Amniotic epithelial cell (primary cell): ENCODE data around the gene TRIM31.
A peak's percentile ranks its signal among the peaks of the same experiment; 100 is the strongest.

Experiments used
- DNase-seq: peaks from one replicate; pipeline ENCODE4 v3.0.0-alpha.2; 2010; ENCODE audit warnings: low read depth

Gene TRIM31, protein sequence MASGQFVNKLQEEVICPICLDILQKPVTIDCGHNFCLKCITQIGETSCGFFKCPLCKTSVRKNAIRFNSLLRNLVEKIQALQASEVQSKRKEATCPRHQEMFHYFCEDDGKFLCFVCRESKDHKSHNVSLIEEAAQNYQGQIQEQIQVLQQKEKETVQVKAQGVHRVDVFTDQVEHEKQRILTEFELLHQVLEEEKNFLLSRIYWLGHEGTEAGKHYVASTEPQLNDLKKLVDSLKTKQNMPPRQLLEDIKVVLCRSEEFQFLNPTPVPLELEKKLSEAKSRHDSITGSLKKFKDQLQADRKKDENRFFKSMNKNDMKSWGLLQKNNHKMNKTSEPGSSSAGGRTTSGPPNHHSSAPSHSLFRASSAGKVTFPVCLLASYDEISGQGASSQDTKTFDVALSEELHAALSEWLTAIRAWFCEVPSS

DNA sequence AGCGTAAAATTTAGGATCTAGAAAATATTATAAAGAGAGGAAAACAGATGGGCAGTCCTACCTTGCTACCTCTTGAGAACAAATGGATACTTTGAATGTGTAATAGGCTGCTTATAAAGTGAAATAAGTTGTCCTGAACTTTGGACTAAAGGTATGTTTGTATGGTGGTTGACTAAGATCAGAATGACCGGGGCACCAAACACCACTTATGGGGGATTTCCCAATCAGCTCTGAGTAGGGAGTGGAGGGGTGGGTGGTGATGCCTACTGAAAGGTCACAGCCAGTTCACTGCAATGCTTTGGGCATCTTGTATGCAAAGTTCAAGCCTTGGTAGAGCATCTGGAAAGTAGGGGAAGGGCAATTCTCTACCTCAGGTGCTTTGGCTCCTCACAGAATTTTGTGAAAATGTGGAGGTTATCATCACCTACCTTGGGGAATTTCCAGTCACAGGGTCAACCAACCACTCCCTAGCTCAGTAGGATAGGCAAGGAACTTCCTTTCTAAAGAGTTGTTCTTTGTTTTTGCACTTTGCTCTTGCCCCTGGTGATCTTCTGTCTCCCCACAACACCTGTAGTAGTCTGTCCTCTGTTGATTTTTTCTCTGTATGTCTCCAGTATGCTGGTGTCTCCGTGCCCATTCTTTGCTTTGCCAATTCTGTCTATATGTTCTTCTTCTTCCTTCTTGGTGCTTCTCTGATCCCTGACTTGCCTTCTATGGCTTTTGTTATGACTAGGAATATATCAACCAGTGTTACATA lies at the start of gene TRIM31:
Gene TRIM31 (minus strand): TSS at position 88 of the 757 bp plus-strand sequence. CDS start 285 bp downstream, outside the sequence.
- DNase-seq: no peak

DNA sequence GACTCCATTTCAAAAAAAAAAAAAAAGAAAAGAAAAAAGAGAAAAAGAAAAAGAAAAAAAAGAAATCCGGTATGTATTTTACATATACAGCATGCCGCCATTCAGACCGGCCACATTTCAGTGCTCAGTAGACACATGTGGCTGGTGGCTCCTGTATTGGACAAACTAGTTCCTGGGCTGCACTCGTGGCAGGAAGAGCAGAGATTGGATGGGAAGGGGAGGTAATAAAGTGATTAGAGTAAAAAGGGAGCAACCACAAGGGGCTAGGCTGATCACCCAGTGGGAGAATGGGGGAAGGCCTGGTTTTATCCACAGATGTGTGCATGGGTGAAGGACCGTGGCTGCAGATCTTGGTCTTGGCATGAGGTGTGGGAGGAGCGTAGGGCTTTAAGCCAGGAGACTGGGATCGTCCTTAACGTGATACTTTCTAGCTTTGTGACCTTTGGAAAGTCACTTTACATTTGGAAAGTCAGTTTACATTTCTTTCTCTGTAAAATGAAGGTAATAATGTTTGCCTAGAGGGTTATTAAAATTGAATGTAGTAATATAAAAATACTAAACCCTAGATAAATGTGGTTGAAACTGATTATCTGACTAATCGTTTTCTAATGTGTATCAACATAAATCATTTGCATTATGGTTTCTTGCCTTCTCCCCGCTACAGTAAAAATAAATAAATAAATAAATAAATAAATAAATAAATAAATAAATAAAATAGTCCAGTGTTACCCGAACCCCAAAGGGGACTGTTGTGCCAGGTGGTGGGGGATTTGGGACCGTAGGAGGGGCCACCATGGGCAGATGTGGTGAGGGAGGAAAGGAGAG lies 49.6 kb upstream of the TRIM31 start:
- DNase-seq: no peak

DNA sequence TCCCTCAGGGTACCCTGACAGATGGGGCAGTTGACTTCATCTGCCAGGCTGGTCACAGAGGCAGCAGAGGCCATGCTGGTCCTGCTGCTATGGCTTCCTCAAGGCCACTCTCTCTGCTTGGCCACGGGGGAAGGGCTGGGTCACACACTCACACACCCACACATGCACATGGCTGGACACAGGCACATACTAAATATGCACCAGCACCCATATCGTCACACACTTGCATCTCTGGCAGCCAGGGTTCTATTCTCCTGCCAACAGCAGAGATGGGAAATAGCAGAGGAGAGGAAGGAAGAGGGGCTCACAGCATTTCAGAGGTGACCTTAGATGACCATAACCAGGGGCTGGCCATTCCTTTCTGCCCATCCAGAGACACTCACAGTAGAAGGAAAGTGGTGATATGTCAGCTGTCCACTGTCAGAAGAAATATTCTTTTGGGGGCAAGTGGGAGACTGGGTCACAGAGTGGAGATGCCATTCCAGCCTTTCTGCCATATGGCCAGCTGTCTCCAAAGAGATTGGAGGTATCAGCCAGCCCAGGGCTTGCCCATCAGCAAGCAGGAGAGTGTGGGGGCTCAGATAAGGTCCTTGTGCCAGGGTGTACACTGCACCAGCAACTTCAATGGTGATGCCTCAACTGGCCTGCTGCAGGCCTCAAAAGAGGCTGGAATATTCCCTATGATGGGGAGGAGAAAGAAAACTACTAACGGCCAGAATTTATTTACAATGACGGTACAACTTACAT lies 48.1 kb upstream of the TRIM31 start, which contains the start of gene TRIM10:
Gene TRIM10 (minus strand): TSS at position 427 of the 747 bp plus-strand sequence. CDS start 353 bp downstream, at position 74.
- no peak for DNase-seq

DNA sequence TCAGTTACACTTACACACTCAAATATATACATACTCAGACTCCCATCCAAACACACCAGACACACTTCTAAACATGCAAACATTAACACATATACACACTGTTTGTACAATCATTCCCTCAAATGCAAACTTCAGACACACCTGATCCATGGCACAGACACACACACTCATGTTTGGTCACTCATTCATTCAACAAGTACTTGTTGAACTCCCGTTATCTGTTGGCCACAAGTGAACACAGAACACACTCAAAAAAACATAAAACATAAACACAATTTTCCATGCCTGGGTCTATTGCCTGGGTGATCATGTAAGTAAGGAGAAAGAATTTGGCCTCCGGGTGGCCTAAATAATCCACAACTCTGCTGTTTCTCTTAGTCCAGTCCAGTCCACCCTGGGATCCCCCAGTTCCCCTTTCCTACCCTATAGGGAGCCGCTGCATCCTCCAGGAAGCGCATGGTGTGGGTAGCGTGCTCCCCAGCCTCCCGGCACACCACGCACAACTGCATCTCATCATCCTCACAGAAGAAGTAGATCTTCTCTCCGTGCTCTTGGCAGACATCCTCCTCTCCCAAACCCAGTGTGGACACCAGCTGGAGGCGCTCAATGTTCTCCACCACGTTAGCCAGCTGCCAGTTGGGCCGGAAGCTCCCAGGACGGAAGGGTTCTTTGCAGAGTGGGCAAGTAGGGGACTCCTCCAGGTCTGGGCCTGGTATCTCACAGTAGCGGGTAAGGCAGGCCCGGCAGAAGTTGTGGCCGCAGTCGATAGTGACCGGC lies 47.3 kb upstream of the TRIM31 start:
- DNase-seq: no peak

DNA sequence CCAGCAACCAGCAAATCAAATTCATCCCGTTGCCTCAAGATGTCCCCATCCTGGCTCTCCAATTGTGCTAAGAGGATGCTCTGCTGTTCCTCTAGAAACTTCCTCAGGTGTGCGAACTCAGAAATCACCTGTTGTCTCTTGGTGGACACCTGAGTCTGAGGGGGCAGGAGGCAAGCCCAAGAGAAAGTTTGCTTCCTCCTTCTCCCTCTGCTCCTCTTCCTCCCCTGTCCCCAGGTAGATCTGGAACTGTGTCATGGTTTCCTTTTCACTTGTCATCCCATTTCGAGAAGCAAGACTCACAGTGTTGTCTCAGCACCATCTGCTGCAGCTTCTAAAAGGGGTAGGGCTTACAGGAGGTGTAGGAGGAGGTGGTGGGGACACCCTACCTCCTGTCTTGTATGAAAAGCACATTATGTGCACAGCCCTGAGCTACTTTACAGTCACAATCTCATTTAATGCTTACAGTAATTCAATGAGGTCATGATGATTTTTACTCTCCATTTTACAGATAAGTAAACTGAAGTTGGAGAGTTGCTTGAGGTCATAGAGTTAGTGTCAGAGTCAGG lies 45.7 kb upstream of the TRIM31 start:
- DNase-seq: no peak

DNA sequence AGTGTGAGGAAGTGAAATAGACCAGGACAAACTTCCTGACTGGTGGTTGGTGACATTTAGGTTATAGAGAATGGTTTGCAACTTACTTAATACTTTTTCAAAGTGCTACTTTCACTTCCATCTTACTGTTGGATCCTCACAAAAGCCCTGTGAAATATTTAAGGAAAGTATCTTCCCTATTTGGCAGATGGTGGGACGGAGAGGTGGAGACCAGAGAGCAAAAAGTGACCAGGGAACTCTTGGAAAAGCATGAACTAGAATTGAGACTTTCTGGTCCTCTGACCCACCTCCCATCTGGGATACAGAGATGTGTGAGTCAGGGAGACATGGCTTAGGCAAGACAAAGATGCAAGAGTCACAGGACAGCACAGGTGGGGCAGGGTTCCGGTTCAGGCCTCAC lies 45.1 kb upstream of the TRIM31 start:
- no peak for DNase-seq

DNA sequence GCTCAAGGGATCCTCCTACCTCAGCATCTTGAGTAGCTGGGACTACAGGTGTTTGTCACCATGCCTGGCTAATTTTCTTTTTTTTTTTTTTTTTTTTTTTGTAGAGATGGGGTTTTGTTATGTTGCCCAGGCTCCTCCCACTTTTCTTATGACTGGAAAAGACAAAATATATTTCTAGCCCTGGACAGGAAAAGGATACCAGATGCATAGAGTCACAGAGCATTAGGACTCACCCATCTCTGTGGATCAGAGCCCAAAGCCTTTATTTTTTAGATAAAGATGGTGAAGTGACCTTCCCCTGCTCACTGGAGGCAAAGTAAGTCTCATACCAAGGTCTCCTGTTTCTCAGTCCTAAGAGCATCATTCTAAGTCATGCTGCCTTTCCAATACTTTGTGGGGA lies 44.7 kb upstream of the TRIM31 start:
- no peak for DNase-seq

DNA sequence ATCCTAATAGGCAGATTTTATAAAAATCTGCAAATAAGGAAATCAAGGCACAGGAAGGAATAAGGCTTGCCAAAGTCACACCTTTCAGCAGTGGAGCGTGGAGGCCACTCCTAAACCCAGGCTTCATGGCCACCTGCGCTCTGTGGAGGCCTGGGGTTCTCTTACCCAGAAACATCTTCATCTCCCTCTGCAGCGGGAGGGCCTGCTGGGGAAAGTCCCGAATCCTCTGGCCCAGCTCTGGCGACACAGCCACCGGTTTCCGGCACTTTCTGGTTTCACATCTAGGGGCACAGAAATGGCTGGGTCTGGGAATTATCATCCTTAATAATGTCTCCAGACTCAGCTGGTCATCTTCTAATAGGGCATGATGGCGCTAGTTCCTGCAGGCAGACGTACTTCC lies 43.9 kb upstream of the TRIM31 start:
- no peak for DNase-seq

DNA sequence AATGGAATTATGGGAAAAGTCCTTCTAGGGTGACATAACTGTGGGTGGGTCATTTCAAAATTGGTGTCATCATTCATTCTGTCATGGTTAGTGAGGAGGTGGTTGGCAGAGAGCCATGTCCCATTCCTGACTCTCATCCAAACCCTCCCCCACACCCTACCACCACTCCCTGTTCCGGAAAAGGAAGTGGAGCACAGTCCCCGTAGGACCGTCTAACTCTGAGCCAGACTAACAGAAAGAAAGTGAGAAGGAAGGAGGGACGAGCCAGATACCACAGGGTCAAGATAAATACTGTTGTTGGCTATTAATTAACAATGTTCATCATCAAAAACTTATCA lies 43.3 kb upstream of the TRIM31 start:
- peak; percentile 34 for DNase-seq

DNA sequence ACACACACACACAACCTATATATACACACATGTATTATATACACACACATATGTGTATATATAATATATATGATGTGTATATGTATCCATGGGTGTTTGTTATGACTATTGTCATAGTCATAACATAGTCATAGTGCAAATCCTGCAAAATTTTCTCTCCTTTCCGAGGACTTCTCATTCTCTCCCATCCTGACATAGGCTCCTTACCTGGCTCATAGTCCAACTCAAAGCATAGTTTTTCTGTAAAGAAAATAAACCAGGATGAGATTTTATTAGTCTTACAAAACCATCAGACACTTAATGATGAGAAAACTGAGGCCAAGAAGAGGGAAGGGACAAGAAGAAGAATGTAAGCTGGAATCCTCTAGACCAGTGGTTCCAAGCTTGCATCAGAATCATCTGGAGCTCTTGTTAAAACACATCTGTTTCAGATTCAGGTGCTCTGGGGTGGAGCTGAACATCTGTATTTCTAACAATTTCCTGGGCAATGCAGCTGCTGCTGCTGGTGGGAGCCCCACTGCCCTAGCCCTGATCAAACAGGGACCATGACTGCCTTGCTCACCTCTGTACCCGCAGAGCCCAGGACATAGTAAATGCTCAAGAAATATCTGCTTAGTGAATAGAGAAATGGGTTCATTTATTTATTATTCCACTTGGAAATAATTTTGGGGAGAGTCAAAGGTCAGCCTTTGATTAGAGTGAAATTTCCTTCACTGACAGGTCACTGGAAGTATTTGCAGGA lies 42.8 kb upstream of the TRIM31 start:
- DNase-seq: no peak

DNA sequence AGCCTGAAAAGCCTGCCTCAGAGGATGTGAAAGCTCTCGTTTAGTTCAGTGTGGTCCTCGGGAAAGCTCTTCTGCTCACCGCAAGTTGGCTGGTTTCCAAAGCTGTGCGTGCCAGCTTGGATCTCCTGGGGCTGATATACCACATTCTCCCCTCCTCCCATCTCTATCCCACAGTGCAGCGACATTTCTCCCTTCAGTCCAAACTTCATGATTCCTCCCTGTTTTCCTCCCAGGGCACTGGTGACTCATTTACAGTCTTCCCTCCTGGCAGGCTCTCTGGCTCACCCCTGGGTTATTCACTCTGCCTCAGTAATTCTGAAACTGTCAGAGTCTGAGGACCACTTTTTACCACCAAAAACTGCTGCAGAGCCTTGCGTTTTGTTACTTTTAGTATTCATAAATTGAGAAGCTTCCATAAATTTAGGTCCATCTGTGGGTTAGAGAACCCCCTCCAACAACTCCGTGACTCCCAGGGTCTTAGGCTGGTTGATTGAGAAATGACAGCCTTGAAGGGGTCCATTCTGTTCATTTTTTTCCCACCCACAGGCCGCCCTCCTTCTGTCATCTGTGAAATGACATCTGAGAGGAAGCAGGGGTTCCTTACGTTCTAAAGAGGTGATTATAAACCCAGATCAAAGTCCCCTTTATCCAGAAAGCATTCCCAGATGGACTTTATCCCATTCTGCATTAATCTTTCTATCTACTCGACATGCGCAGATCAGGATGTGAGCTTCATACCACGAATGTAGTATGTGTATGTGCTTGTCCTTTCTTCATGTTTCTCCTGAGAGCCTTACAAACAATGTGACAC lies 42.0 kb upstream of the TRIM31 start:
- peak; percentile 36 for DNase-seq

DNA sequence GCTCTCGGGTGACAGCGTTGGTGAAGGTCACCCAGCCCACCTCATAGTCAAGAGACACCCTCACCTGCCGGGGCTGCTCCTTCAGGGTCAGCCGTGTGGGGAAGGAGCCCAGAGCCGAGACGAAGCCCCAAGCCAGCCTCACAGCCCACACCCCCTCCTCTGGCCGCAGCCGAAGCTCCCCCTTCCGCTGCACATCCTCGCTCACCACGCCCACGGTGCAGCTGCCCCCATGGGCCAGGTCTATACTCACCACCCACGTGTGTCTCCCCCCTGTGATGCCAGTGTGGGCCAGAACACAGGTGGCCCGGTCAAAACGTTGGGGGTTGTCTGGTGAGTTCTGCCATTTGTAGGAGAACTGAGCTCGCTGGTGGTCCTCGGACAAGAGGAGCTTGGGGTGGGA lies 41.2 kb upstream of the TRIM31 start:
- DNase-seq: no peak

DNA sequence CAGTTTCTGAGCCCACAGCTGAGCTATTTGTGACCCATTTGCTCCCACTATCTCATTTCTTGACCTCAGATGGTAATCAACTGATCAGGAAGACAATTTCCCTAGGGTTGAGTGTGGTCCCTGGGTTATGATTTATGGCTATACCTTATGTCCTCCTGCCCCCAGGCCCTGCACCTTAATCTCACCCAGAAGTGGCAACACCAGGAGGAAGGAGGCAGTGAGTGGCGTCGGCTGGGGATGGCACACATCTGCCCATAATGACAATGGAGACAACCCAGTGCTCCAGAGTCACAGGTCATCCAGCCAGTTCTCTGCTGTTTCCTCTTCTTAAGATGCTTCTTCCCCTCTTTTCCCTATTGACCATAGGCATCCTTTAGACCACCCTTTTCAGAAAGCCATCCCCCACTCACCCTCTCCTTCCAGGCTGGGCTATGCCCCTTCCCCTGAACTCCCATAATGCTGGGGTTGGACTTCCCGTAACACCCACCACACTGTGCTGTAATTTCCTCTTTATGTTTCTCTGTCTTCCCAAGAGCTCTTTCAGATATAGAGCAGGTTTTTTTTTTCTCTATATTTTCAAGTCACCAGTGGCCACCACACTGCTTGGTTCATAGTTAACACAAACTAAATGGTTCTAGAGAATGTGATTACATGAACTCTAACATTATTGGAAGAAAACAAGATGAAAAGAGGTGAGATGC lies 40.2 kb upstream of the TRIM31 start:
- no peak for DNase-seq

DNA sequence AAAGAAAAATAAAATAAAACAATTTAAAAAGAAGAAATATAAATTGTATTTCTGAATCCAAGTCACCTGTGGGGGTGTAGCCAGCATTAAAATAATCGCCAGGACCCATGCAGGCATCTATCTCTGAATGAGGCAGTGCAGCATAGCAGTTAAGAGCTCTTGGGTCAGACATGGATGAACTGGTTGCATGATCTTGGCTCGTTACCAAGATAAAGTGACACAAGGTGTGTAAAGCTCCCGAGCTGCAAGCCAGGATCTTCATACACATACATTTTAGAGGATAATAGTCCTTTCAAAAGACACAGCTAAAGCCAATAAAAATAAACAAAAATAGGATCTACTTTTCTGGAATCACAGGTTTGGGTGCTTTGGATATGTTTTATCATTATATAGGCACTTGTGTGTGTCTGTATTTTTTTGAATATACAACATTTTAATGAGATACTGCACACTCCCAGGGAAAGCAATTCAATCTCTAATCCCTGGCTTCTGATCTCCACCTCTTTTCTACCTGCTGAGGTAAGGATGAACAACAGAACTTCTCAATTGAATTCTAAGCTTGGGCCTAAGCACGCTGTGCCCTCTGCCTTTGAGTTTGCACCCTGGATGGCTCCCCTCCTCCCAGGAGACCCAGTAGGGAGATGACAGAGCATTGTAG lies 39.3 kb upstream of the TRIM31 start:
- DNase-seq: no peak

DNA sequence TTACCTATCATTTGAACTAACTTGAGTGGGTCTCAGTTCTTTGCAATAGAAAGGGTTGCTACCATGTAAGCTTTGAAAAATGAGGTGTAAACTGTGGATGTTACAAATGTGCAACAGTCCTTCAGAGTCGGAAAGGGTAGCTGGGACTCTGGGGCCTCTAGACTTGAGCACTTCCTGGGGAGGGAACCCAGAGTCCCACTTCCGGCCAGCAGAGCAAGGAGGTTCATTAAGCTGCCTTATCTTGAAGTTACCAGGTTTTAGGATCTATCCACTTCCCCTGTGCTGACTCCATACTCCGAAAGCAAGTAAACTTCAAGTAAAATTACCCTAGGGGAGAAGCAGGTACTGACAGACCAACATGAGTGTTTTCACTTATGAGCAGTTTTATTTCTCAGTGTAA lies 38.7 kb upstream of the TRIM31 start:
- no peak for DNase-seq

DNA sequence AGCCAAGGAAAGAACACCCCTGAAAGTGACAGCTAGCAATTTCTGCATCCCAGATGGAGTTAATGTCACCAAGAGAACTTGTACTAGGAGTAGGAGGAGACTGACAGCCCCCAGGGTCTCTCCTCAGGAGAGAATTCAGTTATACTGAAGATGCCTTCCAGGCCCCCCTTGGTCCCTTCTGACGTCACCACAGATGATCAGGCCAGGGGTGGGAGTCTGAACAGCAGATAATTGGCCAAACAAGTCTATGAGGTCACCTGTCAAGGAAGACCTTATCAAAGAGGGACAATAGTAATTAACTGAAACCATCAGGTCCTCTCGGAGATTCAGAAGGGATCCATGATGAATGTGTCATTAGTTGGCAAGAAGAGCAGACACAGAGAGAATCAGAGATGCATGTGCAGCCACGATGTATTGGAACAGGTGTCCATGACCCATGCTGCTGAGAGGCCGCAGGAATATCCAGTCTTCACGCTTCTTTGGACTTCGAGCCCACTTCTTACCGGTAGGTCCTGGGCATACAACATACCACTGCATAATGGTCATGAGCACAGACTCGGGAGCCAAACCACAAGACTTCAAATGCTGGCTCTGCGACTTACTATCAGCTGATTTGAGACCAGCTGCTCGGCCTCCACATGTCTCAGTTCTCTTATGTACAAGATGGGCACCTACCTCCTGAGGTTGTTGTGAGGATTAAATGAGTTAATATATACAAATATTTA lies 37.9 kb upstream of the TRIM31 start:
- DNase-seq: no peak

DNA sequence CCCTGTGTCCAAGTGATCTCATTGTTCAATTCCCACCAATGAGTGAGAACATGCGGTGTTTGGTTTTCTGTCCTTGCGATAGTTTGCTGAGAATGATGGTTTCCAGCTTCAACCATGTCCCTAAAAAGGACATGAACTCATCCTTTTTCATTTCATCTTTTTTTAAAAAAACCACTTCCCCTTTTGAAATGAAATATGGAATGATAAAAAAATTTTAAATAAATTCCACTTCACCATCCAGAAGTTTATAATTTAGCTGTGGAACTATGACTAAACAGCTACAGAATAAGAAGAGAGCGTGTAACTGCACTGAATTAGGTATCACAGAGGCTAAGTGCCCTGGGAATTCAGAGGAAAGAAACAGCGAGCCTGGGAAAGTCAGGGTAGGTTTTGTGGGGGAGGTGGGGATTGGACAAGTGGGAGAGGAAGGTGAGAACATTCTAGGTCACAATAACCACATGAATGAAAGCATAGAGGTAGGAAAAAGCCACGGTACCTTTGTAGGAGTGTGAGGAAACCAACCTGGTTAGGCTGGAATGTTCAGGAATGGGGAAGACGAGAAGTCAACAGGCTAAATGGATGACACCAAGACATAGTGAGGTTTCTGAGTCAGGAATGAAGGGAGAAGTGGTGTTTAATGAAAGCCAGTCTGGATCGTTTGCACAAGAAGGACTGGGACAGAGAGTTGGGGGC lies 37.1 kb upstream of the TRIM31 start:
- DNase-seq: no peak
